SU-DHL-6 (cell line): ENCODE measurements around the gene LTC4S.

ENCODE experiments used
- CTCF ChIP-seq: fragments of 200-600 bp; sonication (generic); IDR thresholded peaks from one replicate; pipeline ENCODE4 v1.5.1; 2017; ENCODE audit warnings: antibody characterized with exemption, mild to moderate bottlenecking, low read length, moderate library complexity; ENCODE audit not compliant: insufficient read depth, poor library complexity, severe bottlenecking
- EZH2phosphoT487 ChIP-seq: fragments of 200-600 bp; sonication (generic), shearing (Covaris generic); conservative IDR thresholded peaks from 2 replicates; pipeline ENCODE4 v1.6.1; 2018; ENCODE audit warnings: mild to moderate bottlenecking, antibody characterized with exemption, low read length, moderate library complexity, mixed read lengths

GRCh38 chr5:179781846-179782245 lies 11.9 kb upstream of the LTC4S start:
- TF ChIP-seq CTCF (no peak), EZH2phosphoT487 (no peak)
